Fibroblast of lung (primary cell): ENCODE data around the gene LGALS3BP. TPM values are rescaled to one million over a fixed set of nuclear protein-coding genes. Genes with fewer than 3 reads are reported as not detected.

Experiments used
- DNase-seq, 2 donors: peaks; one replicate each; pipeline versions ENCODE4 v3.0.0 to v3.0.0-alpha.2; 2010; ENCODE audit warnings: low read depth in 2 of 2
- H2AFZ ChIP-seq: 2 replicates; pipeline ENCODE4 v1.5.1; 2012; ENCODE audit warnings: low read length, control low read depth, inconsistent platforms
- H3K27ac ChIP-seq: 2 replicates; pipeline ENCODE4 v1.5.1; 2011; ENCODE audit warnings: low read length, control low read depth; ENCODE audit not compliant: insufficient read depth
- H3K27me3 ChIP-seq: 2 replicates; pipeline ENCODE4 v1.5.1; 2011; ENCODE audit warnings: mild to moderate bottlenecking, low read length; ENCODE audit not compliant: control insufficient read depth, insufficient read depth
- H3K36me3 ChIP-seq: 2 replicates; pipeline ENCODE4 v1.5.1; 2011; ENCODE audit warnings: low read length; ENCODE audit not compliant: control insufficient read depth, insufficient read depth
- H3K4me1 ChIP-seq: 2 replicates; pipeline ENCODE4 v1.5.1; 2011; ENCODE audit warnings: low read length; ENCODE audit not compliant: control insufficient read depth, insufficient read depth; ENCODE audit errors: extremely low read depth
- H3K4me2 ChIP-seq: 2 replicates; pipeline ENCODE4 v1.5.1; 2011; ENCODE audit warnings: low read length, control low read depth; ENCODE audit not compliant: insufficient read depth; ENCODE audit errors: extremely low read depth
- H3K4me3 ChIP-seq, 4 experiments: fragments of 200-600 bp in 1 of 4; sonication (generic) in 1 of 4; replicated peaks in 1 of 4; 2 replicates each; pipeline ENCODE4 v1.5.1; 2011 to 2016; ENCODE audit warnings: low read length in 4 of 4, low read depth in 3 of 4, mild to moderate bottlenecking in 3 of 4, control low read depth in 2 of 4, inconsistent platforms in 1 of 4, mixed read lengths in 1 of 4; ENCODE audit not compliant: insufficient read depth in 1 of 4; ENCODE audit errors: control extremely low read depth in 1 of 4
- H3K79me2 ChIP-seq: 2 replicates; pipeline ENCODE4 v1.5.1; 2012; ENCODE audit warnings: mild to moderate bottlenecking, low read length, inconsistent platforms; ENCODE audit not compliant: control insufficient read depth, insufficient read depth
- H3K9ac ChIP-seq: 2 replicates; pipeline ENCODE4 v1.5.1; 2011; ENCODE audit warnings: mild to moderate bottlenecking, low read length, control low read depth; ENCODE audit not compliant: insufficient read depth
- H3K9me3 ChIP-seq: 2 replicates; pipeline ENCODE4 v1.5.1; 2012; ENCODE audit warnings: low read depth, low read length; ENCODE audit not compliant: control insufficient read depth, insufficient read depth
- H4K20me1 ChIP-seq: 2 replicates; pipeline ENCODE4 v1.5.1; 2011; ENCODE audit warnings: low read length; ENCODE audit not compliant: control insufficient read depth, insufficient read depth; ENCODE audit errors: extremely low read depth
- EZH2 ChIP-seq: IDR thresholded peaks from 2 replicates; pipeline ENCODE4 v1.5.1; 2012; ENCODE audit warnings: low read length, control low read depth, mild to moderate bottlenecking; ENCODE audit errors: missing control alignments
- polyA plus RNA-seq, 2 donors: library from polyadenylated mRNA; depleted of rRNA in 1 of 2; stranded (reverse) in 1 of 2; unstranded in 1 of 2; fragments of >200 nt; gene quantifications; 2 replicates each; pipeline ENCODE4 v1.2.1, GENCODE V29; 2011 to 2012; ENCODE audit warnings: missing spikeins in 1 of 2
- total RNA-seq: library from RNA; depleted of rRNA; stranded (reverse); fragments of >200 nt; gene quantifications from 2 replicates; pipeline ENCODE4 v1.2.1, GENCODE V29; 2014
- TF ChIP-seq, protein P1 (sequence below), 2 donors: IDR thresholded peaks in 1 of 2; conservative IDR thresholded peaks in 1 of 2; 1 replicate in 1 of 2; 2 replicates in 1 of 2; pipeline ENCODE4 v1.5.1; 2011 to 2012; ENCODE audit warnings: low read length in 2 of 2, control low read depth in 1 of 2, inconsistent platforms in 1 of 2, low read depth in 1 of 2, mild to moderate bottlenecking in 1 of 2

Gene LGALS3BP
- total and polyA plus RNA-seq, 2 donors (not counting 1 experiment from before 2014, with no cell fraction given), result 128 to 387 TPM

- Histone ChIP-seq H3K4me1 (peaks cover 10% of the 10 kb centered on the region), H3K9ac (no peak overlapping the region), H3K27me3 (no peaks in the 10 kb centered on the region), H3K27ac (no peak overlapping the region), H4K20me1 (no peaks in the 10 kb centered on the region), H3K9me3 (no peaks in the 10 kb centered on the region), H3K4me2 (no peak overlapping the region), H3K36me3 (no peaks in the 10 kb centered on the region), H3K4me3 (no peak overlapping the region), H3K79me2 (no peaks in the 10 kb centered on the region), H2AFZ (no peak overlapping the region)
- TF ChIP-seq, protein P1, sequence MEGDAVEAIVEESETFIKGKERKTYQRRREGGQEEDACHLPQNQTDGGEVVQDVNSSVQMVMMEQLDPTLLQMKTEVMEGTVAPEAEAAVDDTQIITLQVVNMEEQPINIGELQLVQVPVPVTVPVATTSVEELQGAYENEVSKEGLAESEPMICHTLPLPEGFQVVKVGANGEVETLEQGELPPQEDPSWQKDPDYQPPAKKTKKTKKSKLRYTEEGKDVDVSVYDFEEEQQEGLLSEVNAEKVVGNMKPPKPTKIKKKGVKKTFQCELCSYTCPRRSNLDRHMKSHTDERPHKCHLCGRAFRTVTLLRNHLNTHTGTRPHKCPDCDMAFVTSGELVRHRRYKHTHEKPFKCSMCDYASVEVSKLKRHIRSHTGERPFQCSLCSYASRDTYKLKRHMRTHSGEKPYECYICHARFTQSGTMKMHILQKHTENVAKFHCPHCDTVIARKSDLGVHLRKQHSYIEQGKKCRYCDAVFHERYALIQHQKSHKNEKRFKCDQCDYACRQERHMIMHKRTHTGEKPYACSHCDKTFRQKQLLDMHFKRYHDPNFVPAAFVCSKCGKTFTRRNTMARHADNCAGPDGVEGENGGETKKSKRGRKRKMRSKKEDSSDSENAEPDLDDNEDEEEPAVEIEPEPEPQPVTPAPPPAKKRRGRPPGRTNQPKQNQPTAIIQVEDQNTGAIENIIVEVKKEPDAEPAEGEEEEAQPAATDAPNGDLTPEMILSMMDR (conservative IDR thresholded peaks at IDR 0.05 in 1 of 2, IDR thresholded peaks at IDR 0.05 in 1 of 2; ENCODE audit: low read depth in 1 of 2, low read length in 2 of 2), result no peak
- DNase-seq, result no peak
These were observed 19.9 kb downstream of the LGALS3BP start for GRCh38 chr17:78959803-78960202.

DNA sequence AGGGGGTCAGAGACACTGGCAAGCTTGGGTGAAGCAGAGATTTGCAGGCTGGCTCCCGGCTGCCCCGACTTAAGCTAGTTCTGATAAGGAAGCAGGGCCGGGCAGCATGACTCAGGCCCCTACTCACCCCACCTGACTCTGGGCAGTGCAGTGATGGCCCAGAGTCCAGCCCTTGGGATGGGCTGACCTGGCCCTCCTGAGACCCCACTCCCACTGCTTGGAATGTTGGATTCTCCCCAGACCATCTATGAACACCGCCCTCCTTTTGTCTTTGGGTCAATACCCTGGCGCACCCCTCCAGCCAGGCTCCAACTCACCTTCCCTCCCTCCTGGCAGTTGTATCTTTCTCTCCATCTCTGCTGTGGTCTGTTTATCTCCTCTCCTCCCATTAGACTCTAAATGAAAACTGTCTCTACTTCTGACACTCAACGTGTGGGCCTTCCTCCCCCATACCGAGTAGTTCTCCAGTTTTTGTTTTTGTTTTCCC lies 21.0 kb downstream of the LGALS3BP start:
- H2AFZ ChIP-seq, result no peak overlapping the region
- H3K36me3 ChIP-seq, result no peaks in the 10 kb centered on the region
- H3K27me3 ChIP-seq, result no peaks in the 10 kb centered on the region
- no peak overlapping the region for H3K4me3 ChIP-seq
- H3K4me2 ChIP-seq, result no peak overlapping the region
- H3K9ac ChIP-seq, result no peak overlapping the region
- TF ChIP-seq, protein P1 (conservative IDR thresholded peaks at IDR 0.05 in 1 of 2, IDR thresholded peaks at IDR 0.05 in 1 of 2; ENCODE audit: low read depth in 1 of 2, low read length in 2 of 2), result no peak
- no peak for TF ChIP-seq EZH2
- no peaks in the 10 kb centered on the region for H3K79me2 ChIP-seq
- peak in 1 of 2 donors; percentile 59 for DNase-seq
- H3K9me3 ChIP-seq, result no peaks in the 10 kb centered on the region
- H3K4me1 ChIP-seq, result peaks cover 13% of the 10 kb centered on the region
- no peaks in the 10 kb centered on the region for H4K20me1 ChIP-seq
- no peak overlapping the region for H3K27ac ChIP-seq

DNA sequence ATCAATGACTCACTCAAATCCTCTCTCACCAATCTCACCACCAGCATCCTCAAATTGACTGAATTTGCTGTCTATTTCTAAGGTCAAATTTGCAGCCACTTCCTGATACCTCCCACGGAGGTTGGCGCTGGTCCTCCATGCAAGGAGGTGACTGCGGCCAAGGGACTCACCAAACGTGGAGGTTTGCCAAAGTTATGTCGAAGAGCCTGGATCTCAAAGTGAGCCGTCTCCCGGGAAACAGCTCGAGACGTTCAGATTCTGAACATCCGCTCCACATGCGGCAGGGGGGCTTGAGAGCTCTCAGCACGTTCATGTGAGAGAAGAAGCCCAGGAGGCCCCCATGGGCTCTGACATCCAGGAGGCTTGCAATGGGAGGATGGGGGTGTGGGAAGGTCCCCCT lies 22.6 kb downstream of the LGALS3BP start:
- no peak overlapping the region for H3K9ac ChIP-seq
- H4K20me1 ChIP-seq, result no peaks in the 10 kb centered on the region
- H3K4me3 ChIP-seq, result no peak overlapping the region
- DNase-seq, result peak; percentile 61 to 85
- TF ChIP-seq, protein P1 (conservative IDR thresholded peaks at IDR 0.05 in 1 of 2, IDR thresholded peaks at IDR 0.05 in 1 of 2; ENCODE audit: low read depth in 1 of 2, low read length in 2 of 2), result no peak
- no peak for TF ChIP-seq EZH2
- H3K36me3 ChIP-seq, result no peaks in the 10 kb centered on the region
- no peak overlapping the region for H3K27ac ChIP-seq
- H3K9me3 ChIP-seq, result no peaks in the 10 kb centered on the region
- H3K27me3 ChIP-seq, result no peaks in the 10 kb centered on the region
- no peaks in the 10 kb centered on the region for H3K79me2 ChIP-seq
- H2AFZ ChIP-seq, result no peak overlapping the region
- H3K4me1 ChIP-seq, result peaks cover 8% of the 10 kb centered on the region
- H3K4me2 ChIP-seq, result peak overlapping the region; percentile 52
